HCT116 (cell line): Measurements from ENCODE around the gene ADPRHL1.

Source experiments
- POLR2A ChIP-seq: IDR thresholded peaks from 2 replicates; pipeline ENCODE4 v1.7.0; 2011; ENCODE audit warnings: borderline replicate concordance; ENCODE audit not compliant: insufficient read depth, insufficient read length; ENCODE audit errors: extremely low read depth
- POLR2AphosphoS5 ChIP-seq: IDR thresholded peaks from 2 replicates; pipeline ENCODE4 v1.6.1; 2011; ENCODE audit warnings: mild to moderate bottlenecking, low read depth, low read length, moderate library complexity
- ZFX ChIP-seq: fragments of 450-650 bp; IDR thresholded peaks from 2 replicates; pipeline ENCODE4 v1.6.1; 2017
- TF ChIP-seq, protein P1 (sequence below), 3 experiments: fragments of 200-600 bp in 1 of 3; sonication (generic) in 1 of 3; IDR thresholded peaks in 2 of 3; conservative IDR thresholded peaks in 1 of 3; 2 replicates each; pipeline ENCODE4 v1.5.1; 2012 to 2017; ENCODE audit warnings: low read depth in 2 of 3, low read length in 2 of 3, antibody characterized with exemption in 1 of 3, borderline replicate concordance in 1 of 3, control low read depth in 1 of 3, mild to moderate bottlenecking in 1 of 3, mixed read lengths in 1 of 3, mixed run types in 1 of 3, moderate library complexity in 1 of 3; ENCODE audit not compliant: insufficient read depth in 1 of 3

DNA sequence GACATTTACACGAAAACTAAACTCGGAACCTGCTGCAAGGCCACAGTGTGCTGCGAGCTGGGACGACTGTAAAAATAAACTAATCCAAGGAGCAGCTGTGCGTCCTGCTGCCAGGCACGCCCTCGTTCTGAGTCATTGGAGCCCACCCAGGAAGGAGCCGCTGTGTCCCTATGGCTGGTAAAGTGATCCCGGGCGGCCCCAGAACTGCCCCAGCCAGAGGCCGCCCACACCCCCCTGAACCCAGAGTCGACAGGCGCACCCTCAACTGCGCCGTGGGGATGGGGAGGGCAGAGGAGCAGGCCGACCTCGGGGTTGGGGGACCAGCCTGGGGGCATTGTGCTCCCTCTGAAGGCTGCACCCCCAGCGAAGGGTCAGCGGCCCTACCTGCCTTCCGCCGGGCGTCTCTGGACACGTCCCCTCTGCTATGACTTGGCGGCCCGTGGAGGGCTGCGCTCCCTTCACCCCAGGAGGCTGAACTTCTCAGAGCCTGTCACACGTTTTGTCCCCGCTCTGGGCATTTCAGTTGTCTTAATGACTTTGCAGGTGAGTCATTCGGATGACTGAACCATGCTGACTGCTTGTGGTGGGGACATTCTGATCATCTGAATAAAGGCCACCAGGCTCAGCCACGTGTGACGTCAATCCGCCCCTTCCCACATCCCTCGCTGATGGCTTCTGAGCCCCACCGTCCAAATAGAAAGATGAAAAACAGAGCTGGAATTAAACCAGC, 42.7 kb downstream of the ADPRHL1 start:
- TF ChIP-seq, protein P1, sequence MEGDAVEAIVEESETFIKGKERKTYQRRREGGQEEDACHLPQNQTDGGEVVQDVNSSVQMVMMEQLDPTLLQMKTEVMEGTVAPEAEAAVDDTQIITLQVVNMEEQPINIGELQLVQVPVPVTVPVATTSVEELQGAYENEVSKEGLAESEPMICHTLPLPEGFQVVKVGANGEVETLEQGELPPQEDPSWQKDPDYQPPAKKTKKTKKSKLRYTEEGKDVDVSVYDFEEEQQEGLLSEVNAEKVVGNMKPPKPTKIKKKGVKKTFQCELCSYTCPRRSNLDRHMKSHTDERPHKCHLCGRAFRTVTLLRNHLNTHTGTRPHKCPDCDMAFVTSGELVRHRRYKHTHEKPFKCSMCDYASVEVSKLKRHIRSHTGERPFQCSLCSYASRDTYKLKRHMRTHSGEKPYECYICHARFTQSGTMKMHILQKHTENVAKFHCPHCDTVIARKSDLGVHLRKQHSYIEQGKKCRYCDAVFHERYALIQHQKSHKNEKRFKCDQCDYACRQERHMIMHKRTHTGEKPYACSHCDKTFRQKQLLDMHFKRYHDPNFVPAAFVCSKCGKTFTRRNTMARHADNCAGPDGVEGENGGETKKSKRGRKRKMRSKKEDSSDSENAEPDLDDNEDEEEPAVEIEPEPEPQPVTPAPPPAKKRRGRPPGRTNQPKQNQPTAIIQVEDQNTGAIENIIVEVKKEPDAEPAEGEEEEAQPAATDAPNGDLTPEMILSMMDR (IDR thresholded peaks at IDR 0.05 in 2 of 3, conservative IDR thresholded peaks at IDR 0.05 in 1 of 3; ENCODE audit: borderline replicate concordance in 1 of 3, insufficient read depth in 1 of 3, low read depth in 2 of 3, low read length in 2 of 3): no peak
- TF ChIP-seq POLR2A (no peak), ZFX (no peak), POLR2AphosphoS5 (0 out of 2 replicates have a peak, but pooled peaks have one; percentile 21)
